Activated CD8-positive, alpha-beta T cell treated with anti-CD3 and anti-CD28 coated beads for 36 hours (primary cell): ENCODE results near the gene HAS3. TPM values are rescaled to one million over a fixed set of nuclear protein-coding genes. Genes with fewer than 3 reads are reported as not detected.
"Not testable (repeated sequence)": the region's sequence is repeated elsewhere in the genome, so short reads cannot be mapped to it uniquely, and the experiment has no call there.

Source experiments
- ATAC-seq: fragments of 200-7000 bp; cut with Tn5 transposase; one replicate; pipeline ENCODE4 v1.10.0; 2021; ENCODE audit warnings: mild to moderate bottlenecking, moderate library complexity
- CTCF ChIA-PET: fragments of 350-600 bp; sonication (Branson Sonifier 250); formaldehyde crosslinking; loops from one replicate; lab custom pipeline; 2021; ENCODE audit warnings: antibody characterized with exemption; lab: Charles Lee
- POLR2A ChIA-PET: fragments of 350-600 bp; sonication (Branson Sonifier 250); formaldehyde crosslinking; loops from one replicate; lab custom pipeline; 2021; ENCODE audit warnings: antibody characterized with exemption; lab: Charles Lee
- DNase-seq: peaks from one replicate; pipeline ENCODE4 v3.0.0-alpha.2; 2020
- H3K27ac Mint-ChIP-seq: one replicate; pipeline ENCODE4 v1.8.0; 2021; ENCODE audit warnings: mild to moderate bottlenecking, mixed read lengths
- H3K27me3 Mint-ChIP-seq: one replicate; pipeline ENCODE4 v1.8.0; 2021; ENCODE audit warnings: mixed read lengths
- H3K36me3 Mint-ChIP-seq: one replicate; pipeline ENCODE4 v1.8.0; 2021; ENCODE audit warnings: low read depth, mixed read lengths
- H3K4me1 Mint-ChIP-seq: one replicate; pipeline ENCODE4 v1.8.0; 2021; ENCODE audit warnings: low read depth, mixed read lengths
- H3K4me3 Mint-ChIP-seq: one replicate; pipeline ENCODE4 v1.8.0; 2021; ENCODE audit warnings: mild to moderate bottlenecking, moderate library complexity, mixed read lengths
- H3K9me3 Mint-ChIP-seq: one replicate; pipeline ENCODE4 v1.8.0; 2021; ENCODE audit warnings: mixed read lengths
- CTCF ChIP-seq: fragments of 200-600 bp; IDR thresholded peaks from one replicate; pipeline ENCODE4 v1.8.0; 2022; ENCODE audit warnings: antibody characterized with exemption, mild to moderate bottlenecking
- intact Hi-C: fragments of 100-400 bp; cut with micrococcal nuclease; formaldehyde crosslinking; loops from one replicate; pipeline ENCODE4 v1.10.0; 2022
- total RNA-seq, 2 experiments: library from RNA; stranded (reverse); gene quantifications; one replicate each; pipeline ENCODE4 v1.2.3, GENCODE V29; 2021

HAS3 gene
- total RNA-seq, 2 experiments from 2014 or later, result 0.11 to 0.43 TPM

GRCh38 chr16:69118994-69119393, 13.5 kb downstream of the HAS3 start:
- DNase-seq (no peak), ATAC-seq (no peak)
- H3K4me3 Mint-ChIP-seq, result no peak overlapping the region
- POLR2A ChIA-PET, result interaction anchor here (0.9 to 1.4 kb wide), 2 partner anchors 14 to 31 kb away, joined by 3 to 4 read pairs; partner anchors contain the start of genes CHTF8 and UTP4
- H3K27ac Mint-ChIP-seq, result no peak overlapping the region
- CTCF ChIA-PET, result interaction anchor here (1.1 to 7.5 kb wide), 5 partner anchors 6 to 590 kb away, joined by 3 to 73 read pairs (median 5); no protein-coding TSS in a partner anchor
- intact Hi-C loops, result no loop called here
- H3K9me3 Mint-ChIP-seq, result no peaks in the 10 kb centered on the region
- TF ChIP-seq CTCF, result no peak
- peaks cover 26% of the 10 kb centered on the region for H3K36me3 Mint-ChIP-seq
- H3K27me3 Mint-ChIP-seq, result no peaks in the 10 kb centered on the region
- H3K4me1 Mint-ChIP-seq, result peaks cover 5% of the 10 kb centered on the region

- no peak for TF ChIP-seq CTCF
- Mint-ChIP-seq H3K27ac (no peak overlapping the region), H3K4me1 (peaks cover 7% of the 10 kb centered on the region), H3K4me3 (no peak overlapping the region), H3K27me3 (no peaks in the 10 kb centered on the region), H3K36me3 (peaks cover 27% of the 10 kb centered on the region), H3K9me3 (no peaks in the 10 kb centered on the region)
- CTCF ChIA-PET, result interaction anchor here (1.1 to 7.5 kb wide), 3 partner anchors 7 to 591 kb away, joined by 3 to 73 read pairs (median 4); no protein-coding TSS in a partner anchor
- intact Hi-C loops, result no loop called here
- POLR2A ChIA-PET, result interaction anchor here (0.9 to 1.4 kb wide), 2 partner anchors 13 to 31 kb away, joined by 3 to 4 read pairs; partner anchors contain the start of genes CHTF8 and UTP4
- ATAC-seq (no peak), DNase-seq (no peak)
These were observed 14.1 kb downstream of the HAS3 start for GRCh38 chr16:69119536-69119935.

- ChIA-PET POLR2A (interaction anchor here (0.6 kb wide), 1 partner anchor 1323 kb away, joined by 3 read pairs; no protein-coding TSS in a partner anchor), CTCF (interaction anchor here (1.1 to 7.5 kb wide), 2 partner anchors 8 to 10 kb away, joined by 4 to 73 read pairs; no protein-coding TSS in a partner anchor)
- Mint-ChIP-seq H3K4me1 (peaks cover 7% of the 10 kb centered on the region), H3K36me3 (peaks cover 29% of the 10 kb centered on the region), H3K9me3 (no peaks in the 10 kb centered on the region), H3K27ac (no peak overlapping the region), H3K27me3 (no peaks in the 10 kb centered on the region), H3K4me3 (no peak overlapping the region)
- DNase-seq (no peak), ATAC-seq (no peak)
- intact Hi-C loops, result no loop called here
- TF ChIP-seq CTCF, result no peak
These were observed 14.7 kb downstream of the HAS3 start for GRCh38 chr16:69120096-69120664.

GRCh38 chr16:69123910-69124309, 18.5 kb downstream of the HAS3 start:
- POLR2A ChIA-PET, result interaction anchor here (0.7 to 2.7 kb wide), 3 partner anchors 9 to 195 kb away, joined by 3 to 21 read pairs (median 3); partner anchors contain the start of genes CHTF8 and UTP4

GRCh38 chr16:69124406-69124805, 19.0 kb downstream of the HAS3 start:
- ChIA-PET CTCF (interaction anchor here (0.6 to 7.5 kb wide), 25 partner anchors 8 to 740 kb away, joined by 3 to 73 read pairs (median 4); partner anchors contain the start of genes CHTF8, TANGO6 and UTP4), POLR2A (interaction anchor here (1.0 to 2.7 kb wide), 2 partner anchors 9 to 169 kb away, joined by 3 to 21 read pairs; partner anchors contain the start of genes CHTF8 and UTP4)
- Mint-ChIP-seq H3K4me1 (peaks cover 22% of the 10 kb centered on the region), H3K36me3 (peaks cover 29% of the 10 kb centered on the region)
- H3K27ac Mint-ChIP-seq, intact Hi-C loops, H3K27me3 Mint-ChIP-seq, H3K9me3 Mint-ChIP-seq, ATAC-seq, H3K4me3 Mint-ChIP-seq, DNase-seq: not testable (repeated sequence)

More at GRCh38 chr16:69123910-69124309, 18.5 kb downstream of the HAS3 start:
- peaks cover 31% of the 10 kb centered on the region for H3K36me3 Mint-ChIP-seq
- peak; percentile 75 for DNase-seq
- H3K9me3 Mint-ChIP-seq, result no peaks in the 10 kb centered on the region
- TF ChIP-seq CTCF, result peak; percentile 73
- intact Hi-C loops, result no loop called here
- H3K4me3 Mint-ChIP-seq, result no peak overlapping the region
- CTCF ChIA-PET, result interaction anchor here (0.6 to 7.5 kb wide), 31 partner anchors 7 to 740 kb away, joined by 3 to 73 read pairs (median 3); partner anchors contain the start of genes CHTF8, TANGO6 and UTP4
- peaks cover 21% of the 10 kb centered on the region for H3K4me1 Mint-ChIP-seq
- ATAC-seq, result peak; percentile 83
- no peaks in the 10 kb centered on the region for H3K27me3 Mint-ChIP-seq
- no peak overlapping the region for H3K27ac Mint-ChIP-seq

GRCh38 chr16:69124961-69125360, 19.5 kb downstream of the HAS3 start:
- H3K27ac Mint-ChIP-seq, H3K27me3 Mint-ChIP-seq, intact Hi-C loops, H3K9me3 Mint-ChIP-seq, H3K4me3 Mint-ChIP-seq, DNase-seq, ATAC-seq: not testable (repeated sequence)
- H3K36me3 Mint-ChIP-seq, result peaks cover 33% of the 10 kb centered on the region
- H3K4me1 Mint-ChIP-seq, result peaks cover 28% of the 10 kb centered on the region
- POLR2A ChIA-PET, result interaction anchor here (1.0 to 2.7 kb wide), 3 partner anchors 8 to 169 kb away, joined by 3 to 21 read pairs (median 3); partner anchors contain the start of genes CHTF8 and UTP4
- CTCF ChIA-PET, result interaction anchor here (0.9 to 7.5 kb wide), 12 partner anchors 8 to 534 kb away, joined by 3 to 73 read pairs (median 6); partner anchors contain the start of genes CHTF8 and UTP4
